Measurements from ENCODE around the gene LHX2.

LHX2 gene

GRCh38 chr9:124012368-124013301, 1.1 kb downstream of the LHX2 start:
- DNase-seq (ENCODE audit: low read depth in 2 of 3, low spot score in 1 of 3) = no peak

- no peak for DNase-seq (ENCODE audit: low read depth in 2 of 3, low spot score in 1 of 3)
Observed at GRCh38 chr9:124013309-124014210, 2.0 kb downstream of the LHX2 start.

- DNase-seq (ENCODE audit: low read depth in 2 of 3, low spot score in 1 of 3) = no peak
Observed at GRCh38 chr9:124014211-124014955, 2.8 kb downstream of the LHX2 start.

- DNase-seq (ENCODE audit: low read depth in 2 of 3, low spot score in 1 of 3) = no peak
Observed at GRCh38 chr9:124014956-124015660, 3.5 kb downstream of the LHX2 start.

- DNase-seq (ENCODE audit: low read depth in 2 of 3, low spot score in 1 of 3) = no peak
Observed at GRCh38 chr9:124015661-124016131, 4.1 kb downstream of the LHX2 start.

GRCh38 chr9:124016175-124017050, 4.8 kb downstream of the LHX2 start:
- DNase-seq (ENCODE audit: low read depth in 2 of 3, low spot score in 1 of 3) = no peak

GRCh38 chr9:124017051-124017928, 5.7 kb downstream of the LHX2 start:
- DNase-seq (ENCODE audit: low read depth in 2 of 3, low spot score in 1 of 3) = no peak

GRCh38 chr9:124017929-124018729, 6.6 kb downstream of the LHX2 start:
- no peak for DNase-seq (ENCODE audit: low read depth in 2 of 3, low spot score in 1 of 3)

GRCh38 chr9:124018730-124019697, 7.4 kb downstream of the LHX2 start:
- no peak for DNase-seq (ENCODE audit: low read depth in 2 of 3, low spot score in 1 of 3)

GRCh38 chr9:124019771-124020519, 8.4 kb downstream of the LHX2 start:
- DNase-seq (ENCODE audit: low read depth in 2 of 3, low spot score in 1 of 3) = no peak

- no peak for DNase-seq (ENCODE audit: low read depth in 2 of 3, low spot score in 1 of 3)
Observed at GRCh38 chr9:124020520-124021384, 9.2 kb downstream of the LHX2 start.

GRCh38 chr9:124021385-124021769, 9.8 kb downstream of the LHX2 start:
- no peak for DNase-seq (ENCODE audit: low read depth in 2 of 3, low spot score in 1 of 3)

GRCh38 chr9:124022201-124023121, 10.9 kb downstream of the LHX2 start:
- DNase-seq (ENCODE audit: low read depth in 2 of 3, low spot score in 1 of 3) = no peak

GRCh38 chr9:124024107-124024506, 12.5 kb downstream of the LHX2 start:
- no peak for DNase-seq (ENCODE audit: low read depth in 2 of 3, low spot score in 1 of 3)
